ENCODE results near the gene LARP4B.

DNA sequence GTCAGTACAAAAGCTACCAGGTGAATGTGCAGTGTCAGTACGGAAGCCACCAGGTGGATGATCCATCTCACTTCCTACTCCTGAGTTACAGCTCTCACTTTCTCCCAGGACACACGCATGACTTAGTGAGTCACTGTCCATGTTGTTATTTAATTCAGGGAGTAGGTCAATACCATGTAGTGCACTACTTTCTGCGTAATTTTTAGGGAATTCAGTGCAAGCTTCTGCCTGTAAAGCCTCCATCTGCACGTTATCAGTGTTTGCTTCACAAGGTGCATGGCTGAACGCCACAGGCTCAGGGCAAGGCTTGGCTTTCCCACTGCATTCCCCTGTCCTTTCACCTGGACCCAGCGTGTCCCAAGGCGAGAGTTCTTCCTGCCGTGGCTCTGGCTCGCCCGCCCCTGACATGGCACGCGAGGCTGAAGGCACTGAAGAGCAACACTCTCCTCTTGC is 59.5 kb downstream of the LARP4B start:
- peak; percentile 55 for TF ChIP-seq YY1 (IDR thresholded peaks at IDR 0.05)
- no peak for TF ChIP-seq CTCF (IDR thresholded peaks at IDR 0.05; ENCODE audit: low read depth, low read length, missing input control)
- TF ChIP-seq FOXA1 (IDR thresholded peaks at IDR 0.05): no peak
- TF ChIP-seq RAD21 (IDR thresholded peaks at IDR 0.05): no peak
- peak; percentile 51 to 65 for TF ChIP-seq RXRA (IDR thresholded peaks at IDR 0.05)
- no peak for TF ChIP-seq NR2F2 (IDR thresholded peaks at IDR 0.05)
- TF ChIP-seq MAX (IDR thresholded peaks at IDR 0.05): no peak
- no peak for TF ChIP-seq TAF1 (conservative IDR thresholded peaks at IDR 0.05)
